HepG2 (cell line): ENCODE results near the gene MAJIN. TPM values are rescaled to one million over a fixed set of nuclear protein-coding genes. Genes with fewer than 3 reads are reported as not detected.

Experiments
- AGO1 ChIP-seq: fragments of 200-400 bp; formaldehyde crosslinking; IDR thresholded peaks from 2 replicates; pipeline ENCODE4 v1.6.1; 2017; ENCODE audit warnings: mild to moderate bottlenecking, low read depth, low read length, moderate library complexity; ENCODE audit not compliant: poor library complexity, severe bottlenecking
- CBX5 ChIP-seq: sonication (generic); formaldehyde crosslinking; IDR thresholded peaks from 2 replicates; pipeline ENCODE4 v1.4.0; 2020; ENCODE audit warnings: missing genetic modification reagents, borderline replicate concordance
- FOXO4 ChIP-seq: sonication (generic); formaldehyde crosslinking; conservative IDR thresholded peaks from 2 replicates; pipeline ENCODE4 v1.8.1; 2023; ENCODE audit warnings: missing genetic modification reagents
- HIC2 ChIP-seq: sonication (generic); formaldehyde crosslinking; IDR thresholded peaks from 2 replicates; pipeline ENCODE4 v1.9.0; 2022; ENCODE audit warnings: low read depth, missing genetic modification reagents
- HNRNPH1 ChIP-seq: fragments of 200-400 bp; formaldehyde crosslinking; optimal IDR thresholded peaks from 2 replicates; pipeline ENCODE3; 2017; ENCODE audit warnings: mild to moderate bottlenecking, low read depth, low read length
- IRF2 ChIP-seq: IDR thresholded peaks from 2 replicates; pipeline ENCODE4 v1.6.1; 2018; ENCODE audit warnings: missing genetic modification reagents, missing compliant biosample characterization
- JUNB ChIP-seq: sonication (generic); formaldehyde crosslinking; IDR thresholded peaks from 2 replicates; pipeline ENCODE4 v1.8.0; 2022; ENCODE audit warnings: missing genetic modification reagents, mild to moderate bottlenecking, borderline replicate concordance
- KAT8 ChIP-seq: IDR thresholded peaks from 2 replicates; pipeline ENCODE4 v1.6.1; 2016; ENCODE audit warnings: missing genetic modification reagents, missing compliant biosample characterization
- NAIF1 ChIP-seq: sonication (generic); formaldehyde crosslinking; IDR thresholded peaks from 2 replicates; pipeline ENCODE4 v1.5.0; 2020; ENCODE audit warnings: mild to moderate bottlenecking, missing genetic modification reagents, borderline replicate concordance
- NFIC ChIP-seq: IDR thresholded peaks from 2 replicates; pipeline ENCODE4 v1.6.1; 2012; ENCODE audit warnings: mild to moderate bottlenecking, low read length, inconsistent platforms
- NFYB ChIP-seq: sonication (generic); formaldehyde crosslinking; IDR thresholded peaks from 2 replicates; pipeline ENCODE4 v1.4.0; 2020; ENCODE audit warnings: missing genetic modification reagents
- NFYC ChIP-seq: IDR thresholded peaks from 2 replicates; pipeline ENCODE4 v1.6.1; 2016; ENCODE audit warnings: missing genetic modification reagents, missing compliant biosample characterization
- NR2F6 ChIP-seq, 2 experiments: IDR thresholded peaks; 2 replicates each; pipeline ENCODE4 v1.6.1; 2016; ENCODE audit warnings: antibody characterized with exemption in 1 of 2, mild to moderate bottlenecking in 1 of 2
- PRDM15 ChIP-seq: sonication (generic); formaldehyde crosslinking; IDR thresholded peaks from 2 replicates; pipeline ENCODE4 v1.4.0; 2020; ENCODE audit warnings: missing genetic modification reagents
- RXRA ChIP-seq: sonication (generic); formaldehyde crosslinking; IDR thresholded peaks from 2 replicates; pipeline ENCODE4 v1.5.1; 2020; ENCODE audit warnings: missing genetic modification reagents
- SETDB1 ChIP-seq: sonication (generic); formaldehyde crosslinking; IDR thresholded peaks from 2 replicates; pipeline ENCODE4 v1.5.1; 2020; ENCODE audit warnings: missing genetic modification reagents, mild to moderate bottlenecking, borderline replicate concordance
- SP2 ChIP-seq: sonication (generic); formaldehyde crosslinking; IDR thresholded peaks from 2 replicates; pipeline ENCODE4 v1.5.1; 2020; ENCODE audit warnings: mild to moderate bottlenecking, missing genetic modification reagents
- ZBTB38 ChIP-seq: sonication (generic); formaldehyde crosslinking; IDR thresholded peaks from 2 replicates; pipeline ENCODE4 v1.5.1; 2020; ENCODE audit warnings: mild to moderate bottlenecking, missing genetic modification reagents
- ZFP90 ChIP-seq: sonication (generic); formaldehyde crosslinking; IDR thresholded peaks from 2 replicates; pipeline ENCODE4 v1.8.0; 2022; ENCODE audit warnings: missing genetic modification reagents, mild to moderate bottlenecking, inconsistent platforms, borderline replicate concordance
- ZNF234 ChIP-seq: sonication (generic); formaldehyde crosslinking; conservative IDR thresholded peaks from 2 replicates; pipeline ENCODE4 v1.5.1; 2020; ENCODE audit warnings: mild to moderate bottlenecking, missing genetic modification reagents
- ZNF354B ChIP-seq: sonication (generic); formaldehyde crosslinking; IDR thresholded peaks from 2 replicates; pipeline ENCODE4 v1.8.0; 2022; ENCODE audit warnings: mild to moderate bottlenecking, missing genetic modification reagents
- ZNF567 ChIP-seq: sonication (generic); formaldehyde crosslinking; IDR thresholded peaks from 2 replicates; pipeline ENCODE4 v1.8.1; 2023; ENCODE audit warnings: mild to moderate bottlenecking, missing genetic modification reagents, borderline replicate concordance
- ZNF629 ChIP-seq: sonication (generic); formaldehyde crosslinking; conservative IDR thresholded peaks from 2 replicates; pipeline ENCODE4 v1.5.0; 2020; ENCODE audit warnings: missing genetic modification reagents
- ZNF7 ChIP-seq: IDR thresholded peaks from 2 replicates; pipeline ENCODE4 v1.6.1; 2016; ENCODE audit warnings: missing biosample characterization, missing genetic modification reagents
- polyA plus RNA-seq, 8 experiments: library from polyadenylated mRNA; depleted of rRNA in 3 of 8; stranded (reverse) in 7 of 8; unstranded in 1 of 8; fragments of >200 nt; fragmentation: Illumina TruSeq in 4 of 8; extraction: Trizol in 4 of 8; gene quantifications; 2 replicates each; pipeline versions ENCODE4 v1.2.1 to v1.2.3, GENCODE V29; 2011 to 2016; ENCODE audit warnings: low read depth in 4 of 8, missing spikeins in 1 of 8, mixed read lengths in 1 of 8; ENCODE audit not compliant: insufficient read depth in 1 of 8
- total RNA-seq, 5 experiments: library from RNA; depleted of rRNA; stranded (reverse); fragments of >200 nt; fragmentation: Illumina TruSeq; extraction: Trizol; gene quantifications; 2 replicates each; pipeline ENCODE4 v1.2.3, GENCODE V29; 2016; ENCODE audit warnings: low read depth in 1 of 5

Gene MAJIN
- total and polyA plus RNA-seq, 2 of the 13 experiments (the other 11 are each of a cell fraction or from before 2014, with no cell fraction given): not detected

- TF ChIP-seq JUNB (CRISPR knock-in tag) (no peak), NR2F6 (IDR thresholded peaks at IDR 0.05) (no peak), NR2F6 (CRISPR knock-in tag; IDR thresholded peaks at IDR 0.05) (no peak), NFYC (CRISPR knock-in tag) (0 out of 2 replicates have a peak, but pooled peaks have one; percentile 17), HIC2 (CRISPR knock-in tag) (0 out of 2 replicates have a peak, but pooled peaks have one; percentile 23), ZNF7 (no peak), IRF2 (no peak), NAIF1 (CRISPR knock-in tag) (no peak), KAT8 (CRISPR knock-in tag) (no peak), RXRA (CRISPR knock-in tag) (no peak), NFYB (CRISPR knock-in tag) (no peak), ZNF234 (CRISPR knock-in tag) (no peak), ZFP90 (CRISPR knock-in tag) (no peak), FOXO4 (no peak), ZNF629 (CRISPR knock-in tag) (no peak), ZNF567 (CRISPR knock-in tag) (no peak), AGO1 (no peak), NFIC (no peak), HNRNPH1 (peak; percentile 62), ZBTB38 (CRISPR knock-in tag) (no peak), SP2 (no peak), SETDB1 (CRISPR knock-in tag) (no peak), CBX5 (CRISPR knock-in tag) (no peak), PRDM15 (CRISPR knock-in tag) (no peak), ZNF354B (CRISPR knock-in tag) (no peak)
Measured at GRCh38 chr11:64888729-64889511, 83.0 kb downstream of the MAJIN start (continued).
